H1 (cell line): Measurements from ENCODE around the gene RNF2. TPM values are rescaled to one million over a fixed set of nuclear protein-coding genes. Genes with fewer than 3 reads are reported as not detected.

Source experiments
- CTCF ChIA-PET: fragments of 300-600 bp; sonication (Branson Sonifier 250); formaldehyde crosslinking; loops from one replicate; lab custom pipeline; 2021; ENCODE audit not compliant: partially characterized antibody; lab: Charles Lee
- POLR2A ChIA-PET: fragments of 300-600 bp; sonication (Branson Sonifier 250); formaldehyde crosslinking; loops from one replicate; lab custom pipeline; 2021; ENCODE audit warnings: inconsistent platforms; ENCODE audit not compliant: partially characterized antibody; lab: Charles Lee
- DNase-seq, 2 experiments: peaks; one replicate each; pipeline versions ENCODE4 v3.0.0 to v3.0.0-alpha.2; 2010 to 2022; ENCODE audit warnings: low spot score in 2 of 2, low read depth in 1 of 2, mixed read lengths in 1 of 2
- FAIRE-seq: peaks from 2 replicates; lab custom pipeline; 2011; peaks lifted over from hg19 to GRCh38; lab: Jason Lieb, UNC
- H2AFZ ChIP-seq: 2 replicates; pipeline ENCODE4 v1.8.1; 2012; ENCODE audit warnings: low read length, inconsistent platforms
- H2AK5ac ChIP-seq: 2 replicates; pipeline ENCODE4 v1.6.1; 2013; ENCODE audit warnings: low read depth, low read length
- H2BK120ac ChIP-seq: replicated peaks from 2 replicates; pipeline ENCODE3; 2013; ENCODE audit warnings: low read depth, low read length, inconsistent platforms
- H2BK12ac ChIP-seq: 2 replicates; pipeline ENCODE4 v1.6.1; 2013; ENCODE audit warnings: low read depth, low read length
- H2BK15ac ChIP-seq: 2 replicates; pipeline ENCODE4 v1.6.1; 2013; ENCODE audit warnings: low read length
- H2BK20ac ChIP-seq: 2 replicates; pipeline ENCODE4 v1.6.1; 2013; ENCODE audit warnings: low read length
- H2BK5ac ChIP-seq: 2 replicates; pipeline ENCODE4 v1.6.1; 2013; ENCODE audit warnings: low read depth, low read length
- H3K14ac ChIP-seq: 2 replicates; pipeline ENCODE4 v1.6.1; 2013; ENCODE audit warnings: inconsistent platforms; ENCODE audit not compliant: insufficient read length
- H3K18ac ChIP-seq: 2 replicates; pipeline ENCODE4 v1.6.1; 2013; ENCODE audit warnings: low read length; ENCODE audit errors: extremely low read depth
- H3K23ac ChIP-seq: 2 replicates; pipeline ENCODE4 v1.6.1; 2013; ENCODE audit warnings: inconsistent platforms; ENCODE audit not compliant: insufficient read length
- H3K23me2 ChIP-seq: 2 replicates; pipeline ENCODE4 v1.6.1; 2013; ENCODE audit warnings: low read depth, low read length
- H3K27ac ChIP-seq: 2 replicates; pipeline ENCODE4 v1.6.1; 2011; ENCODE audit warnings: low read depth, low read length, inconsistent platforms
- H3K27me3 ChIP-seq, 4 experiments: replicated peaks in 1 of 4; 1 replicate in 1 of 4; 2 replicates in 3 of 4; pipeline versions ENCODE4 v1.6.1 to v1.8.1; 2011 to 2013; ENCODE audit warnings: low read length in 3 of 4, mild to moderate bottlenecking in 3 of 4, inconsistent platforms in 2 of 4, mixed read lengths in 2 of 4, moderate library complexity in 1 of 4; ENCODE audit not compliant: control insufficient read depth in 3 of 4, insufficient read depth in 3 of 4; ENCODE audit errors: extremely low read depth in 1 of 4
- H3K36me3 ChIP-seq, 4 experiments: 2 replicates each; pipeline versions ENCODE4 v1.6.1 to v1.8.1; 2011 to 2013; ENCODE audit warnings: mild to moderate bottlenecking in 4 of 4, low read length in 3 of 4, moderate library complexity in 2 of 4, control low read depth in 1 of 4, inconsistent platforms in 1 of 4; ENCODE audit not compliant: insufficient read depth in 4 of 4, control insufficient read depth in 2 of 4
- H3K4ac ChIP-seq: replicated peaks from 2 replicates; pipeline ENCODE3; 2013; ENCODE audit warnings: low read length, low read depth, mixed read lengths, inconsistent platforms; ENCODE audit not compliant: insufficient read length
- H3K4me1 ChIP-seq, 4 experiments: replicated peaks in 1 of 4; 1 replicate in 1 of 4; 2 replicates in 3 of 4; pipeline versions ENCODE4 v1.6.1 to v1.8.1; 2011 to 2013; ENCODE audit warnings: low read length in 3 of 4, inconsistent platforms in 2 of 4, mixed read lengths in 1 of 4; ENCODE audit not compliant: insufficient read depth in 4 of 4, control insufficient read depth in 3 of 4
- H3K4me2 ChIP-seq, 2 experiments: 2 replicates each; pipeline versions ENCODE4 v1.6.1 to v1.8.1; 2011 to 2013; ENCODE audit warnings: low read depth in 2 of 2, low read length in 2 of 2, control low read depth in 1 of 2, inconsistent platforms in 1 of 2, mild to moderate bottlenecking in 1 of 2; ENCODE audit not compliant: insufficient read depth in 1 of 2
- H3K4me3 ChIP-seq, 4 experiments: fragments of 200-600, 300-600 bp in 1 of 4; sonication (generic), shearing (Covaris generic), sonication (Bioruptor Twin) in 1 of 4; 2 replicates each; pipeline versions ENCODE4 v1.5.1 to v1.8.1; 2011 to 2016; ENCODE audit warnings: low read length in 4 of 4, low read depth in 3 of 4, control low read depth in 2 of 4, inconsistent platforms in 2 of 4, mild to moderate bottlenecking in 2 of 4, mixed read lengths in 1 of 4, moderate library complexity in 1 of 4; ENCODE audit not compliant: insufficient read depth in 2 of 4; ENCODE audit errors: extremely low read depth in 1 of 4
- H3K56ac ChIP-seq: replicated peaks from 2 replicates; pipeline ENCODE3; 2013; ENCODE audit warnings: low read depth, mild to moderate bottlenecking, mixed read lengths, low read length, inconsistent platforms; ENCODE audit not compliant: insufficient read length
- H3K79me1 ChIP-seq: 2 replicates; pipeline ENCODE4 v1.6.1; 2013; ENCODE audit warnings: low read depth, low read length, control low read depth
- H3K79me2 ChIP-seq, 2 experiments: 2 replicates each; pipeline versions ENCODE4 v1.6.1 to v1.8.1; 2012 to 2013; ENCODE audit warnings: low read length in 2 of 2, mild to moderate bottlenecking in 2 of 2, inconsistent platforms in 1 of 2; ENCODE audit not compliant: insufficient read depth in 2 of 2, control insufficient read depth in 1 of 2
- H3K9ac ChIP-seq, 4 experiments: replicated peaks in 1 of 4; 1 replicate in 1 of 4; 2 replicates in 3 of 4; pipeline versions ENCODE4 v1.6.1 to v1.8.1; 2011 to 2013; ENCODE audit warnings: low read depth in 3 of 4, low read length in 3 of 4, control low read depth in 2 of 4, mild to moderate bottlenecking in 2 of 4, moderate library complexity in 2 of 4, inconsistent platforms in 1 of 4; ENCODE audit errors: extremely low read depth in 1 of 4
- H3K9me3 ChIP-seq, 2 experiments: 2 replicates each; pipeline versions ENCODE4 v1.6.1 to v1.8.1; 2012 to 2013; ENCODE audit warnings: mild to moderate bottlenecking in 2 of 2, moderate library complexity in 2 of 2, control low read depth in 1 of 2, inconsistent platforms in 1 of 2, low read depth in 1 of 2, low read length in 1 of 2, mixed read lengths in 1 of 2; ENCODE audit not compliant: insufficient read depth in 2 of 2
- H4K20me1 ChIP-seq, 2 experiments: replicated peaks in 1 of 2; 2 replicates each; pipeline versions ENCODE3 to v1.8.1; 2011 to 2013; ENCODE audit warnings: inconsistent platforms in 2 of 2, low read length in 2 of 2, mild to moderate bottlenecking in 1 of 2; ENCODE audit not compliant: insufficient read depth in 2 of 2, control insufficient read depth in 1 of 2
- H4K5ac ChIP-seq: 2 replicates; pipeline ENCODE4 v1.6.1; 2013; ENCODE audit warnings: low read length, low read depth, mixed read lengths, inconsistent platforms; ENCODE audit not compliant: insufficient read length
- H4K8ac ChIP-seq: 2 replicates; pipeline ENCODE4 v1.8.0; 2013; ENCODE audit warnings: mild to moderate bottlenecking, moderate library complexity, low read length, inconsistent platforms; ENCODE audit not compliant: insufficient read depth; ENCODE audit errors: extremely low read depth
- H4K91ac ChIP-seq: replicated peaks from 2 replicates; pipeline ENCODE3; 2013; ENCODE audit warnings: low read length, mixed read lengths, inconsistent platforms; ENCODE audit not compliant: insufficient read length
- BRCA1 ChIP-seq: IDR thresholded peaks from 2 replicates; pipeline ENCODE4 v1.6.1; 2012; ENCODE audit warnings: low read depth, low read length, improper control_type of control experiment
- CHD2 ChIP-seq: IDR thresholded peaks from 2 replicates; pipeline ENCODE4 v1.6.1; 2012; ENCODE audit warnings: low read length, improper control_type of control experiment
- CREB1 ChIP-seq: IDR thresholded peaks from 2 replicates; pipeline ENCODE4 v1.6.1; 2012; ENCODE audit warnings: inconsistent platforms
- MAFK ChIP-seq: IDR thresholded peaks from 2 replicates; pipeline ENCODE4 v1.6.1; 2012; ENCODE audit warnings: low read depth, mild to moderate bottlenecking, improper control_type of control experiment, low read length
- NANOG ChIP-seq: IDR thresholded peaks from 2 replicates; pipeline ENCODE4 v1.6.1; 2011; ENCODE audit warnings: low read length, low read depth, mild to moderate bottlenecking, inconsistent platforms; ENCODE audit not compliant: insufficient read depth, poor library complexity, severe bottlenecking
- RXRA ChIP-seq: IDR thresholded peaks from 2 replicates; pipeline ENCODE4 v1.6.1; 2011; ENCODE audit warnings: low read depth, mild to moderate bottlenecking, low read length, moderate library complexity; ENCODE audit not compliant: insufficient read depth
- ZNF274 ChIP-seq: IDR thresholded peaks from 2 replicates; pipeline ENCODE4 v1.7.0; 2012; ENCODE audit warnings: low read length, borderline replicate concordance; ENCODE audit errors: extremely low read depth
- WGBS, 2 experiments: shearing (Covaris generic) in 1 of 2; methylation state at CpG; one replicate each; pipeline versions ENCODE4 v1.1.6 to v1.1.7; 2013 to 2015; ENCODE audit warnings: low lambda C conversion rate in 2 of 2, mixed read lengths in 2 of 2, inconsistent platforms in 1 of 2, low coverage in 1 of 2, missing lambda C conversion rate in 1 of 2; ENCODE audit not compliant: insufficient replicate concordance in 2 of 2, insufficient coverage in 1 of 2, insufficient read length in 1 of 2; ENCODE audit errors: extremely low coverage in 1 of 2, missing lambda C conversion rate in 1 of 2; 5-methylcytosine and 5-hydroxymethylcytosine counted together
- polyA plus RNA-seq, 7 experiments: library from polyadenylated mRNA; depleted of rRNA in 3 of 7; stranded (reverse) in 5 of 7; unstranded in 2 of 7; fragments of >200 nt in 5 of 7; fragments of 200-250 nt in 2 of 7; gene quantifications; 1 replicate in 5 of 7; 2 replicates in 1 of 7; 4 replicates in 1 of 7; pipeline versions ENCODE4 v1.2.1 to v1.2.3, GENCODE V29; 2011 to 2013; ENCODE audit warnings: missing spikeins in 2 of 7, mixed read lengths in 2 of 7
- total RNA-seq: library from RNA; stranded (reverse); fragmentation: NEBNext Ultra II Directional; extraction: Animal tissue kit (Norgen Biotek cat#: 25700); gene quantifications from 2 replicates; pipeline ENCODE4 v1.2.1, GENCODE V29; 2021
- TF ChIP-seq, protein P1 (sequence below): IDR thresholded peaks from 2 replicates; pipeline ENCODE4 v1.6.1; 2012; ENCODE audit warnings: inconsistent platforms
- TF ChIP-seq, protein P2 (sequence below): IDR thresholded peaks from 2 replicates; pipeline ENCODE4 v1.6.1; 2012; ENCODE audit warnings: inconsistent platforms

The RNF2 gene
- total and polyA plus RNA-seq, 2 of the 8 experiments (the other 6 are each of a cell fraction or from before 2014, with no cell fraction given), result 28.9 to 58.9 TPM

DNA sequence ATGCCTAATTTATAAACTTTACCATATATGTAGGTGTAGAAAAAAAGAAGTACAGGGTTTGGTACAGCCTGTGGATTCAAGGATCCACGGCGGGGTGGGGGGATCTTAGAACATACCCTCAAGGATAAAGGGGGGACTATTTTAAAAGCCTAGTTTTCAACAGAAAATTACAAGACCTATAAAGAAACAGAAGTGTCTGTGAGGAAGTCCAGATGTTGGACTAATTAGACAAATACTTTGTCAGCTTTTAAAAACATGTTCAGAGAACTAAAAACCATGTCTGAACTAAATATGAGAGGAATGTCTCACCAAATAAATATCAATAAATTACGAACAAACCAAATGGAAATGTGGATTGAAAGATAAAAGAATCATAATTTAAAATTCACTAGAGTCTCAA lies 59.8 kb downstream of the RNF2 start:
- H2BK20ac ChIP-seq, result no peak overlapping the region
- no peak overlapping the region for H2BK5ac ChIP-seq
- no peaks in the 10 kb centered on the region for H4K20me1 ChIP-seq
- no peak overlapping the region for H4K91ac ChIP-seq
- H3K27ac ChIP-seq, result no peak overlapping the region
- no peak overlapping the region for H4K8ac ChIP-seq
- H3K18ac ChIP-seq, result no peak overlapping the region
- TF ChIP-seq MAFK, result no peak
- no peak for TF ChIP-seq ZNF274
- TF ChIP-seq, protein P1, sequence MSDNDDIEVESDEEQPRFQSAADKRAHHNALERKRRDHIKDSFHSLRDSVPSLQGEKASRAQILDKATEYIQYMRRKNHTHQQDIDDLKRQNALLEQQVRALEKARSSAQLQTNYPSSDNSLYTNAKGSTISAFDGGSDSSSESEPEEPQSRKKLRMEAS, result no peak
- no peak for TF ChIP-seq CHD2
- TF ChIP-seq, protein P2, sequence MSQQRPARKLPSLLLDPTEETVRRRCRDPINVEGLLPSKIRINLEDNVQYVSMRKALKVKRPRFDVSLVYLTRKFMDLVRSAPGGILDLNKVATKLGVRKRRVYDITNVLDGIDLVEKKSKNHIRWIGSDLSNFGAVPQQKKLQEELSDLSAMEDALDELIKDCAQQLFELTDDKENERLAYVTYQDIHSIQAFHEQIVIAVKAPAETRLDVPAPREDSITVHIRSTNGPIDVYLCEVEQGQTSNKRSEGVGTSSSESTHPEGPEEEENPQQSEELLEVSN, result no peak
- TF ChIP-seq NANOG, result no peak
- no peak for TF ChIP-seq RXRA
- no peak for TF ChIP-seq BRCA1
- TF ChIP-seq CREB1, result no peak
- no peaks in the 10 kb centered on the region for H3K79me2 ChIP-seq
- H3K23ac ChIP-seq, result no peak overlapping the region
- H3K36me3 ChIP-seq, result peaks cover 0 to 7% (median 2%) of the 10 kb centered on the region in 4 experiments; a peak in 2 of 8 replicates
- H2AFZ ChIP-seq, result no peak overlapping the region
- FAIRE-seq, result no peak
- DNase-seq, result no peak
- H2BK12ac ChIP-seq, result no peak overlapping the region
- H2BK15ac ChIP-seq, result no peak overlapping the region
- H3K27me3 ChIP-seq, result no peaks in the 10 kb centered on the region
- ChIA-PET POLR2A (interaction anchor here (1.1 kb wide), 1 partner anchor 58 kb away, joined by 4 read pairs; no protein-coding TSS in a partner anchor), CTCF (interaction anchor here (1.2 kb wide), 1 partner anchor 300 kb away, joined by 3 read pairs; no protein-coding TSS in a partner anchor)
- no peaks in the 10 kb centered on the region for H3K4me1 ChIP-seq
- no peak overlapping the region for H3K56ac ChIP-seq
- H3K79me1 ChIP-seq, result no peaks in the 10 kb centered on the region
- WGBS, 2 experiments, result 93% methylated on average over 3 of the region's 3 CpGs; no CpG with 5 or more reads in 1 of the 2 experiments
- no peak overlapping the region for H2AK5ac ChIP-seq
- H3K9me3 ChIP-seq, result no peaks in the 10 kb centered on the region
- H3K4me3 ChIP-seq, result no peak overlapping the region
- H2BK120ac ChIP-seq, result no peak overlapping the region
- H3K23me2 ChIP-seq, result no peaks in the 10 kb centered on the region
- H3K9ac ChIP-seq, result no peak overlapping the region
- H3K14ac ChIP-seq, result no peak overlapping the region
- no peak overlapping the region for H3K4me2 ChIP-seq
- H4K5ac ChIP-seq, result no peak overlapping the region
- H3K4ac ChIP-seq, result no peak overlapping the region
